ENCODE results near the gene EPN2.
A peak's percentile ranks its signal among the peaks of the same experiment; 100 is the strongest.

The EPN2 gene

GRCh38 chr17:19318611-19319010 is 81.4 kb downstream of the EPN2 start:
- ChIA-PET CTCF (interaction anchor here (1.0 kb wide), 1 partner anchor 71 kb away, joined by 3 read pairs; no protein-coding TSS in a partner anchor), POLR2A (no interaction called here)
- DNase-seq (ENCODE audit: extremely low spot score) = no peak
- TF ChIP-seq ZNF384 (IDR thresholded peaks at IDR 0.05) (peak; percentile 20; the same call in 1 of the 2 replicates), NFRKB (IDR thresholded peaks at IDR 0.05) (no peak)

GRCh38 chr17:19319771-19320505 is 82.8 kb downstream of the EPN2 start:
- TF ChIP-seq NFRKB (IDR thresholded peaks at IDR 0.05) (no peak), ZNF384 (IDR thresholded peaks at IDR 0.05) (no peak), LEF1 (IDR thresholded peaks at IDR 0.05; ENCODE audit: borderline replicate concordance) (no peak), SUZ12 (IDR thresholded peaks at IDR 0.05) (no peak), ARNT (IDR thresholded peaks at IDR 0.05) (no peak), HDGF (IDR thresholded peaks at IDR 0.05; ENCODE audit: borderline replicate concordance) (no peak), FOXM1 (IDR thresholded peaks at IDR 0.05; ENCODE audit: borderline replicate concordance) (no peak), FOXK2 (IDR thresholded peaks at IDR 0.05) (no peak), PKNOX1 (IDR thresholded peaks at IDR 0.05) (no peak)
- POLR2A ChIA-PET = no interaction called here
- CTCF ChIA-PET = interaction anchor here (1.2 to 1.4 kb wide), 2 partner anchors 19 to 129 kb away, joined by 4 to 6 read pairs; no protein-coding TSS in a partner anchor
- DNase-seq (ENCODE audit: extremely low spot score) = no peak

- no peak for DNase-seq (ENCODE audit: extremely low spot score)
- CTCF ChIA-PET = interaction anchor here (1.4 kb wide), 1 partner anchor 128 kb away, joined by 4 read pairs; no protein-coding TSS in a partner anchor
- TF ChIP-seq CTBP1 (IDR thresholded peaks at IDR 0.05; ENCODE audit: borderline replicate concordance) (no peak), ELF4 (IDR thresholded peaks at IDR 0.05) (no peak), ZNF384 (IDR thresholded peaks at IDR 0.05) (no peak), ARNT (IDR thresholded peaks at IDR 0.05) (no peak), HDGF (IDR thresholded peaks at IDR 0.05; ENCODE audit: borderline replicate concordance) (no peak), BHLHE40 (IDR thresholded peaks at IDR 0.05; ENCODE audit: borderline replicate concordance) (no peak), SUZ12 (IDR thresholded peaks at IDR 0.05) (no peak)
- POLR2A ChIA-PET = no interaction called here
Measured at GRCh38 chr17:19320876-19321275, 83.7 kb downstream of the EPN2 start.

- TF ChIP-seq ELF4 (IDR thresholded peaks at IDR 0.05) (no peak), BHLHE40 (IDR thresholded peaks at IDR 0.05; ENCODE audit: borderline replicate concordance) (no peak), TARDBP (IDR thresholded peaks at IDR 0.05) (no peak), PKNOX1 (IDR thresholded peaks at IDR 0.05) (no peak), CTBP1 (IDR thresholded peaks at IDR 0.05; ENCODE audit: borderline replicate concordance) (no peak), ARNT (IDR thresholded peaks at IDR 0.05) (no peak), NFRKB (IDR thresholded peaks at IDR 0.05) (no peak), FOXA1 (IDR thresholded peaks at IDR 0.05) (no peak), SUZ12 (IDR thresholded peaks at IDR 0.05) (no peak)
- no peak for DNase-seq (ENCODE audit: extremely low spot score)
- ChIA-PET POLR2A (interaction anchor here (0.9 kb wide), 1 partner anchor 56 kb away, joined by 3 read pairs; no protein-coding TSS in a partner anchor), CTCF (interaction anchor here (0.6 to 1.4 kb wide), 7 partner anchors 10 to 228 kb away, joined by 3 to 4 read pairs (median 3); partner anchors contain the start of gene B9D1)
Measured at GRCh38 chr17:19321481-19322128, 84.4 kb downstream of the EPN2 start.

- ChIA-PET CTCF (interaction anchor here (0.7 to 1.1 kb wide), 5 partner anchors 12 to 227 kb away, joined by 3 read pairs; partner anchors contain the start of gene B9D1), POLR2A (interaction anchor here (0.9 kb wide), 1 partner anchor 56 kb away, joined by 3 read pairs; no protein-coding TSS in a partner anchor)
- TF ChIP-seq BHLHE40 (IDR thresholded peaks at IDR 0.05; ENCODE audit: borderline replicate concordance) = no peak
Measured at GRCh38 chr17:19322129-19322505, 85.0 kb downstream of the EPN2 start.

GRCh38 chr17:19322861-19323260 is 85.7 kb downstream of the EPN2 start:
- POLR2A ChIA-PET = no interaction called here
- DNase-seq (ENCODE audit: extremely low spot score) = no peak
- TF ChIP-seq L3MBTL2 (conservative IDR thresholded peaks at IDR 0.05) = no peak
- TF ChIP-seq ZNF384 (IDR thresholded peaks at IDR 0.05) = no peak
- no peak for TF ChIP-seq FOXA1 (IDR thresholded peaks at IDR 0.05)
- TF ChIP-seq SP1 (IDR thresholded peaks at IDR 0.05) = no peak
- no peak for TF ChIP-seq LEF1 (IDR thresholded peaks at IDR 0.05; ENCODE audit: borderline replicate concordance)
- TF ChIP-seq PKNOX1 (IDR thresholded peaks at IDR 0.05) = no peak
- TF ChIP-seq ARNT (IDR thresholded peaks at IDR 0.05) = no peak
- no peak for TF ChIP-seq HDGF (IDR thresholded peaks at IDR 0.05; ENCODE audit: borderline replicate concordance)
- TF ChIP-seq FOXM1 (IDR thresholded peaks at IDR 0.05; ENCODE audit: borderline replicate concordance) = no peak
- TF ChIP-seq CTBP1 (IDR thresholded peaks at IDR 0.05; ENCODE audit: borderline replicate concordance) = no peak
- no peak for TF ChIP-seq SUZ12 (IDR thresholded peaks at IDR 0.05)
- no peak for TF ChIP-seq TARDBP (IDR thresholded peaks at IDR 0.05)
- no peak for TF ChIP-seq FOXK2 (IDR thresholded peaks at IDR 0.05)
- no peak for TF ChIP-seq BHLHE40 (IDR thresholded peaks at IDR 0.05; ENCODE audit: borderline replicate concordance)
- no peak for TF ChIP-seq NFRKB (IDR thresholded peaks at IDR 0.05)
- TF ChIP-seq ELF4 (IDR thresholded peaks at IDR 0.05) = no peak
- CTCF ChIA-PET = interaction anchor here (0.7 to 1.1 kb wide), 3 partner anchors 15 to 690 kb away, joined by 3 to 4 read pairs (median 3); no protein-coding TSS in a partner anchor

More at GRCh38 chr17:19322129-19322505, 85.0 kb downstream of the EPN2 start:
- DNase-seq (ENCODE audit: extremely low spot score) = no peak
